Daoy (cell line): ENCODE measurements around the gene CDYL. TPM values are rescaled to one million over a fixed set of nuclear protein-coding genes. Genes with fewer than 3 reads are reported as not detected.

Experiments
- DNase-seq: peaks from one replicate; pipeline ENCODE4 v3.0.0-alpha.2; 2015; ENCODE audit warnings: low read depth
- total RNA-seq: library from RNA; depleted of rRNA; stranded (reverse); fragments of >200 nt; shearing (Covaris generic); gene quantifications from 2 replicates; pipeline ENCODE4 v1.2.3, GENCODE V29; 2014

The CDYL gene
- total RNA-seq, 1 experiment from 2014 or later: 22.9 TPM

- no peak for DNase-seq
Observed at GRCh38 chr6:4906293-4907276, 130.4 kb downstream of the CDYL start.

DNA sequence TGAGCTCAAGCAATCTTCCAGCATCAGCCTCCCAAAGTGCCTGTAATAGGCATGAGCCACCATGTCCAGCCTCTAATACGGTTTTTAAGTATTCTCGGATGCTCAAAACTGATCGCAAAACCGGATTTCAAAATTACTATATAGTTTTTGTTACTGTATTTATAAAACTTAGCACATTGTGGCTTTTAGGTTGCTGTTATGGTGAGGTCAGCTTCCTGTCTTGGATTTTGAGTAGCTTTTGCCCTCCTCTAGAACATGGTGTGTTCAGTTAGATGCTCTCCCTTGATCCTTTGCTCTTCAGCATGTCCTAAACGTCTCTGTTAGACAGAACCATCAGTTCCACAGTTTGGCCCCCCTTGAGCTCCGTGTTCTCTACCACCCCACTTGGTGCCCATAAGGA lies 131.4 kb downstream of the CDYL start:
- DNase-seq: no peak

DNA sequence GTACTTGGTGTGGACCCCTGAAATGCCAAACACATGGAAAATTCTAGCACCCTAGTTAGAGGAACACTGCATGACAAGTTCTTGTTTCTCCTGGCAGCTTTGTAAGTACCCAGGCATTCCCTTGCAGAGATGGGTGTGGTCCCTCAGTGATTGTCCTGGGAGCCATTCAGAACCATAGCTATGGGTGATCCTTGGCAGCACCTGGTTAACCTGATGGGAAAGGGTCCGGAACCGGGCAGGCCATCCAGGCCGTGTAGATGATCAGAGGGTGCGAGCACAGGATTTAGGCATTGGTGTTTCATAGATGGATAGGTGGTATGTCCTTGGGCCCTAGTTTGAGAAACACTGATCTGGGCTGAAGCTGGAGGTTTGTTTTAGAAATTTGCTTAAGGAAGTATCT lies 131.9 kb downstream of the CDYL start:
- no peak for DNase-seq

DNA sequence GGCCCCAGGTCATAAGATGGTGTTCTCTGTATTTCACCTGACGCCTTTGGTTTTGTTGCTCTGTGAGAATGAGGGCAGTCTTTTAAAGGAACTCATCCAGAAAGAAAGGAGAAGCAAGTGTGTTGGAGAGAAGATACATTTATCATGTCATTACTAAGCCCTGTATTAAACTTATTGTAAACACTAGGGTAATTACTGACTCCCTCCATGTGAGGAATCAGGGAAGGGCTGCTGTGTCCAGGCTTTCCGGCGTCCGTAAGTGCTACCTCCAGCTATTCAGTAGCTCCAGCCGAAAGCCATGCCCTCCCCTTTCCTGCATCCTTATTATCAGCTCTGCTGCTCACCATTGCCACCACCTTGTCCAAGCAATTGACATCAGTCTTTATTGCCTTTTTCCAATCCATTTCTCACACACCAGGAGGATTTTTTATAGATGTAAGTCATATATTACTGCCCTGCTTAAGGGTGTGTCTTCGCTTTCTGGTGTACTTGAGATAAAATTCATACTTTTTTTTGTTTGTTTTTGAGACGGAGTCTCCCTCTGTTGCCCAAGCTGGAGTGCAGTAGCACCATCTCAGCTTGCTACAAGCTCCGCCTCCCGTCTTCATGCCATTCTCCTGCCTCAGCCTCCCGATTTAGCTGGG lies 133.0 kb downstream of the CDYL start:
- no peak for DNase-seq

DNA sequence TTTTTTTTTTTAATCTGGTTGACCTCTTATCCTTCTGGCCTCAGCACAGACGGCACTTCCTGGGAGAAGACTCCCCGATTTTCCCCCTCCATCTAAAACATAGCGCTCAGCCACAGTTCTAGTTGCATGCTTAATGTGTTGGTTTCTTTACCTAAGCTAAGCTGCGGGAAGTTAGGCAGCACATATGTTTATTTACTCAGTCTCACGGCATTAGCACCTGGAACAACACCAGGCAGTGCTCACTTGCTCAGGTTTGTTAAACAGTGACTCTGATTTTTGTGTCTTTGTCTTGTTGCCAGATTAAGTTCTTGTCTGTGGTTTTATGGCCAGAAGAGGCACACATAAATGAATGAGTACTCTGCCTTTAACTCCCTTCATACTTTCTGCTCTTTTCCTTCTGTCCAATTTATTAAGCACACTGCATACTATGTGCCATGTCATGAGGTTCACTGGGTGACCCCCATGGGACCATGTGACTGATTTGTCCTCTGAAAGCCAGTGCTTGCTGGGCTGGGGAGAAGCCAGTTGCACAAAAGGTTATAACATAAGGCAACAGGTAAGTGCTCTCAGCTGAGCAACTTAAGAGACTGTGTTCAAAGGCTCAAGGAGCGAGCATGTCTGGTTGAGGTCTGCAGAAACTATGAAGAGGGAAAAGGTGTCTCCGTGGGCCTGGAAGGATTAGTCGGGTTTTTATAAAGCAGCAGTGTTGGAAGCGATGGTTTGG lies 134.0 kb downstream of the CDYL start:
- no peak for DNase-seq

GRCh38 chr6:4912559-4912958 lies 136.4 kb downstream of the CDYL start:
- DNase-seq: no peak

GRCh38 chr6:4913705-4914419 lies 137.7 kb downstream of the CDYL start:
- no peak for DNase-seq

- DNase-seq: peak; percentile 59
Observed at GRCh38 chr6:4914420-4915159, 138.4 kb downstream of the CDYL start.

DNA sequence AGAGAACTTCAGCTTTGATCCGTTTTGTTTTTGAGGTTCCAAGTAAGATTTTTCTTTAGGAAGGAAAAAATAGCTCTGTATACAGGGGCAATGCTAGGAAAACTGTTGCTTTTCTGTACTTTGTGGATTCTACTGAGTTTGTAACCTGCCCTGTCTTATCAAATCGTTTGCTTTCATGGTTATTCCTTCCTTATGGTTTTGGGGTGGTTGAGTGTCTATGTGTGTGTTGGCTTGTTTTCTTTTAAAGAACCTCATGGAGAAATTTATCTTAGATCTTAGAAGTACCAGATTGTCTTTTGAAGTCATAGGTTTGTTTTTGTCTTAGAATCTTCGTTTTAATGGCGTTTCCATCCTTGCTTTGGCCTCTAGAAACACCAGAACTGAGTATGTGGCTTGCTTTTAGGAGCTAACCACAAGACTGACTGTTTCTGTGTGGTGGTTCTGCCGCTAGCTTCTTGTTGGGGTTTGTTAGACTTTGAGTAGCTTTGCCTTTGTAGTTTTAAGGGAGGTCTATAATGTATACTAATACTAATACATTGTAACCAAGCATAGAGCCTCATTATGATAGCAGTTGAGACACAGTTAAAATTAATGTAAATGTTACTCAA lies 140.9 kb downstream of the CDYL start:
- no peak for DNase-seq

- DNase-seq: peak; percentile 33
Observed at GRCh38 chr6:4920914-4921410, 144.8 kb downstream of the CDYL start.

DNA sequence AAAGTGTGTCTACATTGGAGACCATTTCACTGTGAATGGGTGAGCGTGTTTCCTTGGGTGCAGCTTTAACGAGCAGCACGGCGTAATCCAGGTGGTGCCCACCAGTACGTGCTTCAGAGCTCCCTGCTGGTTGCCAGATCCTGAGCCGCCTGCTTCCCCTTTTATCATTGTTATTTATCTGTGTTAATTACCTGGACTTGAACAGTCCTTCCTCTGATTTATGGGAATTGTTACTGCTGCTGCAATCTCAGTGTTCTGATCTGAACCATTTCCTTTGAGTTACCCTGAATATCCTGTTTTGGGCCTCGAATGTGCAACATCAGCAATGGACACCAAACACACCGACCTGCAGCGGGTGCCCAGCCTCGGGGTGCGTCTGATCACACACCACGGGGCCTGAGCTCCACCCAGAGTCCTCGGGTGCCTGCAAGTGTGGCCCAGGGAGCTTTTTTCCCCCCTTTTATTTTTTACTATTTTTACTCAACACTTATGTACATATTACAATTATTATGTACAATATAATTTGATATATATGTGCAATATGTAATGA lies 146.4 kb downstream of the CDYL start:
- DNase-seq: no peak

DNA sequence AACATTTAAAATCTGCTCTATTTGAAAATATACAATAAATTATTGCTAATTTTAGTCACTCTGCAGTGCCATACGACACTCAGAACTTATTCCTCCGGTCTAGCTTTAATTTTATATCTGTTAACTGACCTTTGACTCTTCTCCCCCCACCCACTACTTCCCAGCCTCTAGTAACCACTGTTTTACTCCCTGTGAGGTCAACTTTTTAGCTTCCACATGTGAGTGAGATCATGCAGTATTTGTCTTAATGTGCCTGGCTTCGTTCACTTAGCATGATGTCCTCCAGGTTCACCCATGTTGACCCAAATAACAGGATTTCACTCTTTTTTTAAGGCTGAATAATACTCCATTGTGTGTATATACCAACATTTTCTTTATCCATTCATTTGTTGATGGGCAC lies 146.9 kb downstream of the CDYL start:
- DNase-seq: no peak

- DNase-seq: no peak
Observed at GRCh38 chr6:4924661-4925271, 148.6 kb downstream of the CDYL start.

DNA sequence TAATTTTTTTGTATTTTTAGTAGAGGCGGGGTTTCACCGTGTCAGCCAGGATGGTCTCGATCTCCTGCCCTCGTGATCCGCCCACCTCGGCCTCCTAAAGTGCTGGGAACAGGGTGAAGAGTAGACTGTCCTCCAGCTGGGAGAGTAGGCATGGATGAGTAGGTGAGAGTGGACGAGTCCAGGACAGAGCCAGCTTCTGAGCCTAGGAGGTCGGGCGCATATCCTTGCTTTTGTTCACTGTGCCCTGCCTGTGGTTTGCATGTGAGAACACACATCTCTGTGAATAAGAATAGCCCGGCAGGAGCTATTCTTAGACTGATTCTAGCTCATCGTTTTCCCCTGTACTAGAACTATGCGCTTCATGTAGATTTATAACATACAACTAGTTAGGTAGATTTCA lies 149.4 kb downstream of the CDYL start:
- DNase-seq: no peak

DNA sequence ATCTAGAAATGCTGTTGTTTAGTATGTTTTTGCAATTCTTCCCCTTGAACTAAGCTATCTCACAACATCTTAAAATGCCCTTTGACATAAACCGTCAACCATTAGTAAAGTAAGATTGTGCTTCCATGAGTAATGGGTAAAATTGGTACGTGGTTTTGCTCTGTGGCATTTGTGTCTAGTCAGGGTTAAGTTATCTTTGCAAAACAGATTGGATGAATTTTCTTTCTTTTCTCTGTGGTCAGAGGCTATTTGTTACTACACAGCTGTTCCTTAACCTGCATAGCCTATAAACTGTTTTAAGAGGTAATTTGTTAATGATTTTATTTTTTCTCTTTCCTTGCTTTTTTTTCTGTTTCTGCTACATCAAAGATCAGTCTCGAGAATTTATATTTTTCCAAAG lies 152.2 kb downstream of the CDYL start:
- DNase-seq: peak; percentile 44

- no peak for DNase-seq
Observed at GRCh38 chr6:4929097-4929718, 153.0 kb downstream of the CDYL start.

DNA sequence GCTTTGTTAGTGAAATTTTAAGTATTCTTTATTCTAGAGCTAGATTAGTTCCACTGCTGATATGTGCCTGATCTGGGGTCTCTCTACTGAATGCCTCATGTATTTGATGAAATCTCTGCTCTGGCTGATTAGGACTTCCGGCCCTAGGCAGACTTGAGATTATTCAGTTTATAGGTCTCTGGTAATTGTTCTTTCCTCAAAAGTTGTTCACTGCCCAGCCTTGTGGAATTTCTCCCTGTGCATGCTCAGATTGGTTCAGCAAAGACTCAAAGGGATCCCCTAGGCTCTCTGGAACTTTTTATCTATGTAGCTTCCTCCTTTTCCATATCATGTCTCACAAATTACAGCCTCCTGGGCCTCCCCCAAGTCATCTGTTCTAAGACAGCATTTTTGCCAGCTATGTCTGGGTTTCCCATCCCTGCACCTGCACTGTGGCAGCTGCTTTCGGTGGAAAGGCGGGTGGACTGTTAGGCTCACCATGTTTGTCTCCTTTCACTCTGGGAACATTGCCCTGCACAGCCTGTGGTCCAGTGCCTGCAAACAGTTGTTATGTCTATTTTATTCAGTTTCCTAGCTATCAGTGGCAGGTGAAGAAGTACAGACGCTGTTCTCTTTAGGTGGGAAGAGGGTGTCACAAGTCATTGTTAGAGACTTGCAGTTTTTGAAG lies 154.0 kb downstream of the CDYL start:
- no peak for DNase-seq

GRCh38 chr6:4931530-4932227 lies 155.5 kb downstream of the CDYL start:
- peak; percentile 43 for DNase-seq
